Fibroblast of lung (primary cell): ENCODE data around the gene TENM4.

Source experiments
- CTCF ChIP-seq, 2 donors: IDR thresholded peaks in 1 of 2; conservative IDR thresholded peaks in 1 of 2; 1 replicate in 1 of 2; 2 replicates in 1 of 2; pipeline ENCODE4 v1.5.1; 2011 to 2012; ENCODE audit warnings: low read length in 2 of 2, control low read depth in 1 of 2, inconsistent platforms in 1 of 2, low read depth in 1 of 2, mild to moderate bottlenecking in 1 of 2
- EZH2 ChIP-seq: IDR thresholded peaks from 2 replicates; pipeline ENCODE4 v1.5.1; 2012; ENCODE audit warnings: low read length, control low read depth, mild to moderate bottlenecking; ENCODE audit errors: missing control alignments

- no peak for TF ChIP-seq CTCF (conservative IDR thresholded peaks at IDR 0.05 in 1 of 2, IDR thresholded peaks at IDR 0.05 in 1 of 2; ENCODE audit: low read depth in 1 of 2, low read length in 2 of 2)
- no peak for TF ChIP-seq EZH2
Measured at GRCh38 chr11:78615724-78616123, 825.1 kb downstream of the TENM4 start.
